GM21737 (cell line): ENCODE results near the gene MYADM.

Source experiments
- ATAC-seq: cut with Tn5 transposase; IDR thresholded peaks from one replicate; pipeline ENCODE4 v1.9.1; 2021; ENCODE audit warnings: mild to moderate bottlenecking, moderate library complexity; ENCODE audit not compliant: unreplicated experiment

MYADM gene

GRCh38 chr19:53909471-53910169, 41.9 kb downstream of the MYADM start:
- no peak for ATAC-seq

GRCh38 chr19:53910170-53910518, 42.5 kb downstream of the MYADM start:
- ATAC-seq: no peak

GRCh38 chr19:53912653-53913052, 45.0 kb downstream of the MYADM start:
- ATAC-seq: no peak

GRCh38 chr19:53915000-53915399, 47.3 kb downstream of the MYADM start:
- no peak for ATAC-seq

GRCh38 chr19:53916004-53916403, 48.3 kb downstream of the MYADM start:
- ATAC-seq: no peak

- ATAC-seq: no peak
Measured at GRCh38 chr19:53917356-53917755, 49.7 kb downstream of the MYADM start.
